Lung microvascular endothelial cell (primary cell): ENCODE measurements around the gene NPC2. TPM values are rescaled to one million over a fixed set of nuclear protein-coding genes. Genes with fewer than 3 reads are reported as not detected.
"Not testable (repeated sequence)": the region's sequence is repeated elsewhere in the genome, so short reads cannot be mapped to it uniquely, and the experiment has no call there.

Source experiments
- DNase-seq, 2 donors: peaks; one replicate each; pipeline versions ENCODE4 v3.0.0 to v3.0.0-alpha.2; 2010; ENCODE audit warnings: low read depth in 2 of 2
- total RNA-seq: library from RNA; depleted of rRNA; stranded (reverse); fragments of >200 nt; gene quantifications from 2 replicates; pipeline ENCODE4 v1.2.1, GENCODE V29; 2014

Gene NPC2
- total RNA-seq, 1 donor from 2014 or later: 244 TPM

DNA sequence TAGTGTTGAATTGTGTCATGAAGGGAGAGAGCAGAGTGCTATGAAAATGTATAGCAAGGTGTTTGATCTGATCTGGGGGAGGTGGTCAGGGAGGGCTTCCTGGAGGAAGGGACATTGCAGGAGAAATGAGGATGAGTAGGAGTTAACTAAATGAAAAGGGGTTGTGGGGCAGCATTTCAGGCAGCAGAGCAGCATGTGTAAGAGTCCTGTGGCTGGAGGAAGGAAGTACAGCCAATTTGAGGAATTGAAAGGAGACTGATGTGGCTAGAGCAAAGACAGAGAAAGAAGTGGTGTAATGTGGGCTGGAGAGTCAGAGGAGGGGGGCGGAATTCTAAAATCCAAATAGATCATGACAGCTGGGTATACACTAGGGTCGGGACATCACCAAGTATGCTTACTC, 20.5 kb downstream of the NPC2 start:
- no peak for DNase-seq

DNA sequence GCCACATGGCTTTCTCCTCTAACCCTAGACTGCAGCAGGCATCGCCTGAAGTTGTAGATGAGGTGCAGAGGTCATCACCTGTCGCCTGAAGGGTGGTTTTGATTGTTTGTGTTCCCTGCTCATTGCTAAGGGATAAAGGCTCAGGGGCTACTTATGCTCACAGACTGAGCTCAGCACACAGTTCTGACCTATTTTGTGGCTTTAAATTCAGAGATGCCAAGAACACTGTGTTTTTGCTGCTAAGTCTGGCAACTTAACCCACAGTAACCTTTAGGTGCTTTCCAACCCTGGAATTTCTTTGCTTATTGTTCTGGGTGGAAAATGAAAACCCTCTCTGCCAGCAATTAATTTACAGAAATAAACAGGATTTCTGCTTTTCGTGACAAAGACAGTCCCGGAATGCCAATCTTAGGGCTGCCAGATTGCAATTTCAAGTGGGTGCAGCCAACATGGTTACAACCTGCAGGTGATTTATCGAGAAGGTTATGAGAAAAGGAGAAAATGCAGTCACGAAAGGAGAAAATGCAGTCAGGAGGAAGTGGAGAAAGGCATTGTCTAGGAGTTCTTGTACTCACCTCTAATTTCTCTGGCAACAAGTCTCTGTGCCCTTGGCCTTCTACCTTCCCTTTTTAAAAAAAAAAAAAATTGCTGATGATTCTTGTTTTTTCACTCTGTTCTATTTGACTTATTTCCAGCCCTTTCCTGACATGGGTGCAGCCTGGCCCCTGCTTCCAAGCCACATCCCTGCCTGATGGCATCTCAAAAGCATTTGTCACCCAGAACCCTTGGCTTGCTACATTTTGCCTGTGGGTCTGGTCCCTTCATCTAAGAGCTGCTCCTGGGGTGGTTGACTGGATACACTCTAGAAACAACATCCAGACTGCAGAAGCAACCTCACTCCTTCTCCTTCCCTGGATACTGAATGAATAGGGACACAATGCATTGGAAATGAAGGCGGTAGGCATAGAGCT, 23.3 kb downstream of the NPC2 start:
- no peak for DNase-seq

DNA sequence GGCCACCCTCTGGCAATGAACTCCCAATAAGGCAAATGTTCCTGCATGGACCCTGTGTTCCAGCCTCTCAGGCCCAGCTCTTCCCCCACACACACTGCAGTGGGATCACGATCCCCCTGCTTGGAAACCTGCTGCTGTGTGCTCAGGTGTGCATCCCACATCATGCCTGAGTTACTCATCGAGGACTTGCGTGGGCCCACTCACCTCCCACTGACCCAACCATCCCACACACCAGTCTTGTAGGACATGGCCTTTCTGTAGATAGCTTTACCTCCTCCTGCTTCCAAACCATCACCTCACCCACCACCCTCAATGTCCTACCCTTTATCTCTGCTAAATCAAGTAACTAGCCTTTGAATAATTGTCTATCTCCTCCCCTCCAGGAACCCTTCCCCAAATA, 24.6 kb downstream of the NPC2 start:
- DNase-seq: no peak

GRCh38 chr14:74465335-74465734, 27.8 kb downstream of the NPC2 start:
- no peak for DNase-seq

DNA sequence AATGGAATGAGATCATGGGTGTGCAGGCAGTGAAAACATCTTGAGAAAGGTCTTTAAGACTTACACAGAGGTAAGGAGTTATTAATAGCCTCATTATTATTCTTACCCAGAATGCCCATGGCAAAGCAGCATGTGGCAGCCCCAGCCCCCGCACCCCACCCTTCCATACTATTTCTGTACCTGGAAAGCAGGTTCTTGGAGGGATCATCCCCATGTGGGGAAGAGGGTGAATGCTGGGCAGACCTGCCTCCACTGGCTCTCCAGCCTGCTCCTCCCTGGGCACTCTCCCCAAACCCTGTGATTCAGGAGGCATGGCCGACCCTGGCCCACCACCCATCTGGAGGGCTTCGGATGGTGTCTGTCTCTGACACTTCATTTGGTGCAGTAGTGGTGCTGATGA, 28.3 kb downstream of the NPC2 start:
- DNase-seq: no peak

- no peak for DNase-seq
These were observed 29.4 kb downstream of the NPC2 start for GRCh38 chr14:74463697-74464096.

- no peak for DNase-seq
These were observed 30.1 kb downstream of the NPC2 start for GRCh38 chr14:74462993-74463392.

GRCh38 chr14:74459976-74460375, 33.1 kb downstream of the NPC2 start:
- DNase-seq: peak in 1 of 2 donors; percentile 11

DNA sequence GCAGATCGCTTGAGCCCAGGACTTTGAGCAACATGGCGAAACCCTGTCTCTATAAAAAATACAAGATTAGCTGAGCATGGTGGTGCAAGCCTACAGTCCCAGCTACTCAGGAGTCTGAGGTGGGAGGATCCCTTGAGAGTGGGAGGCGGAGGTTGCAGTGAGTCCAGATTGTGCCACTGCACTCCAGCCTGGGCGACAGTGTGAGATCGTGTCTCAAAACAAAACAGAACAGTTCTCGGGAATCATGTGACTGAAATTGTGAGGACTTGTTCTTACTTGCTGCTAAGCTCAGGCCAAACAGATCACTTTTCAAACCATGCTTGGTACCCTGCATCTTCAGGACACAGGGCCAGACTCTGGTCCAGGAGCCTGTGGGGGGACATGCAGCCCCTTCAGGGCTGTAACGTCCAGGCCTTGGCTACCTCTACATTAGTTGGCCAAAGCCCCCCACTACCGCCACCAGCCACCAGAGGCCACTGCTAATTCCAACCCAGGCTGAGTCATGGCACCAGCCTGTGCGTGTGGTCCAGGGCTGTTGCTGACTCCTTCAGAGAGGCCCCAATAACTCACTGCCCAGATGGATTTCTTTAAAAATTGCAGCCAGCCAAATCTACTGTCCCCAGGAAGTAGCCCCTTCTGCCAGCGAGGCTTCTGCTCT, 33.7 kb downstream of the NPC2 start:
- DNase-seq: peak; percentile 60 to 68

- no peak for DNase-seq
These were observed 35.6 kb downstream of the NPC2 start for GRCh38 chr14:74457565-74457895.

DNA sequence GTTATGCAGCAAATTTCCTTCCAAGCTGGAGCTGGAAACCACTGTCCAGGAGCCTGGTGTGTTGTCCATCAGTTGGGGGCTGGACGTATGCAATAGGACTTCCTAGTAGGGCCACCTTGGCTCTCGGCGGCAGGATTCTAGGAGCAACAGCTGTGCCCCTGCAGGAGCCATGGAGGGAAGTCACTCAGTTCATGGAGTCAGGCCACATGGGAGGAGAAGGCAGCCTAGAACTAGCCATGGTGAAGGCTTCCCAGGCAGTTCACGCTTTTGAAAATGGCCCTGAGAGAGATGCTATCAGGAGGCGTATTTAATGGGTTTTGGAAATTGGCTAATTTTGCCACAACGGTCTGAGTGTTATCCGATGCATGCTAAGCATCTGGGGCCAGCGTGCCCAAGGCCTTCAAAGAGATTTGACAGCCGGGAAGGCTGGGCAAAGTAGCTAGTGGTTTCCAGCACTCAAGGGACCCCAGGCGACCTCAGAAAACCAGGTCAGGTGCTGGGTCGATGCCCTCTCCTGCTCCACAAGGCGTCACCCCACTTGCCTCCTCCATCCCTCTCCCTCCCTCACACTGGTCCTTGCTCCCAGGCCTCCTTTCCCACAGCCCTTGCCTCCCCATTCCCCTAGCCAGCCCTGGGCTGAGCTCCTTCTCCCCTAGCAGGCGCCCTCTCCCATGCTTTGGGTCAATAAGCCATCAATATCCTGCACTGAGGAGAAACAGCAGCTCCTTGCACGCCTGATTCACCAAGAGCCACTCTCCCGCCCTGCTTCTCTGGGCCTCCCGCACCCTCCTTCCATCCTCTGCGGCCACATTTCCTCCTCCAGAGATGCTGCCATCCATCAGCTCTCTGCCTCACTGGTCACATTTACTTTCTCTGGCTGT, 36.2 kb downstream of the NPC2 start:
- DNase-seq: no peak

- DNase-seq: not testable (repeated sequence)
These were observed 38.7 kb downstream of the NPC2 start for GRCh38 chr14:74454397-74454796.

DNA sequence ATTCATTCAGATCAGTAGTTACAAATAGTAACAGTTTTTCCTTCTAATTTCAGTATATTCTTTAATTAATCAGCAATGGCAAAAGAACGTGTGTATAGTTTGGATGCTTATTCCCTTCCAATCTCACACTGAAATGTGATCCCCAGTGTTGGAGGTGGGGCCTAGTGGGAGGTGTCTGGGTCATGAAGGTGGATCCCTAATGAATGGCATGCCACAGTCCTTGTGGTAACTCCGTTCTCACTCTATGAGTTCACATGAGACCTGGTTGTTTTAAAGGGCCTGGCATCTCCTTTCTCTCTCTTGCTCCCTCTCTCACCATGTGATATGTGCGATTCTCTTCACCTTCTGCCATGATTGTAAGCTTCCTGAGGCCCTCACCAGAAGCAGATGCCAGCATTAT, 48.2 kb downstream of the NPC2 start:
- DNase-seq: no peak

- DNase-seq: no peak
These were observed 50.3 kb downstream of the NPC2 start for GRCh38 chr14:74442757-74443156.

DNA sequence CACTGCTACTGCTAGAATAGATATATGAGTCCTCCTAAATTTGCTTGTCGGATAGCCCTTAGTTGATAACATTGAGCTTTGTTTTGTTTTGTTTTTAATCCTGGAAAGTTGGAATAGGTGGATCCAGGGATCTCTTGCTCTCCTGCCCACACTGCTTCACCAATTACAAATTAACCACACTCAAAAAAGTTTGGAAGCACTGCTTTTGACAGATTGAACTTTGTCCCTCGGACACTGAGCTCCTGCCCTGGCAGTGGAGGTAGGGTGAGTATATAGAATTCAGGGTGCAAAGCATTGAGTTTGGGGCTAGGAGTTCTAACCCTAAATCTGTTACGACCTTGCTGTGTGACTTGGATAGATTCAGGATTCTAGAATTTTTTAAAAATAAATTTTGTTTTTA, 52.0 kb downstream of the NPC2 start:
- no peak for DNase-seq

DNA sequence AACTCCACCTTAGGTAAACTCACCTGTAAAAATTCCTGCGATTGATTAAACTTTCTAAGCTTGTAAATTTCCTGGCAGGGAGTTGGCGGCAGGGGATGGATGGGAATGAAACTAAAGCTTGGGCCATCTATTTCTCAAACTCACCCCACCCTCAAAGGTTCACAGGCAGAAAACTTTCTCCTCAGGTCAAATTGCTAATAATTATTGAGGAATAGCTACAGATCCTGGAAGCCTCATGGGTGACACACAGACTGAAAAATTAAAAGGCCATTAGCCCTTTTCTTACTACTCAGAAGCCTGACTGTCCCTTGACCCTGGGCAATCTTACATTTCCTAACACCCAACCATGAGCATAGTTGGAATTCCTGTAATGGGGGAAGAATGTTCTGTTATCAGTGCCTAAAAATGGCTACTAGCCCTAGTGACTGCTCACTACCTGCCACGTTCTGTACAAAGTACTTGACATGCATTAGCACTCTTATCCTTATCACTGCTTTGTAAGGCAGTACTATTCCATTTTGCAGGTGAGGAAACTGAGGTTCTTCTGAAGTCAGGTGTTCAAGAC, 54.7 kb downstream of the NPC2 start:
- no peak for DNase-seq

DNA sequence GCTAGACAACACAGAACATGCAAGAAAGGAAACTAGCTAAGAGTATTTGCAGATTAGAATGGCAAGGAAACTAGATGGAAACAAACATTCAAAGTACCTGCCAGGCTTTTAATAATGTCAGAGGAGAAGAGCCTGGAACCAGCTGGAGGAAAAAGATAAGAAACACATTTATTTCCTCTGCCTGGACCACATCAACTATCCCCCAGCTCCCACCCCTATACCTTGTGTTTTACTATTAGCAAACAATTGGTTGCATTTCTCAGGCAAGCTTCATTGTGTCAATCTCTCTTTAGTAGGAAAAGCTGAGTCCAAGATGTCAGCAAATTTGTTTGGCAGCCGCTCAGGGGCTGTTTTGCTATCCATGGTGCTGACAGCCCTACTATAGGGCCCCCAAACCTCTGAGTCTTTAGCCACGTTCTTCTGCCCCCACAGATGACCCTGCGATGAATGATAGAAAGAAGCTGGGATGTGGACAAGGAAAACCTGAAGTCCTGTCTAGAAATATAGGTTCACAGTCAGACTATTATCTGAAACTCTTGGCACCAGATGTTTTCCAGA, 55.5 kb downstream of the NPC2 start:
- peak in 1 of 2 donors; percentile 26 for DNase-seq

DNA sequence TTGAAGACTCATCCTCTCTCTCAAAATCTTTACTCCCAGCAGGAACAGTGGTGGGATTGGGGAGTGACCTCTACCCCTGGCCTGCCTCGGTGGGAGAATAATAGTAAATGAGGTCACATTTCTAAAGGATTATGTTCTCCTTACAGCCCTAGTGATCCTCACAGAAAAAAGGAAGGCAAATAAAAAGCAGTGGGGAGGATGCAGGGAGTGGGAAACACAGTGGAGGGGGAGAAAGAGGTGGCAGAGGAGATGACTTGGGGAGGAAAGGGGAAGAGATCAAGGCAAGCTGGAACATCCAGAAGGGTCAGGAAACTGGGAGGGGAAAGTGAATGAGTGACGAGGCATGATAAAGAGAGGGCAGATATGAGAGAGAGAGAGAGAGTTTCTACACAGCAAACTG, 58.8 kb downstream of the NPC2 start:
- no peak for DNase-seq

- no peak for DNase-seq
These were observed 63.1 kb downstream of the NPC2 start for GRCh38 chr14:74429991-74430390.
